HG03139 (cell line): ENCODE measurements around the gene CDH1.
A peak's percentile ranks its signal among the peaks of the same experiment; 100 is the strongest.
"Not testable (repeated sequence)": the region's sequence is repeated elsewhere in the genome, so short reads cannot be mapped to it uniquely, and the experiment has no call there.

Source experiments
- ATAC-seq: cut with Tn5 transposase; IDR thresholded peaks from one replicate; pipeline ENCODE4 v1.9.1; 2021; ENCODE audit not compliant: unreplicated experiment

Gene CDH1

DNA sequence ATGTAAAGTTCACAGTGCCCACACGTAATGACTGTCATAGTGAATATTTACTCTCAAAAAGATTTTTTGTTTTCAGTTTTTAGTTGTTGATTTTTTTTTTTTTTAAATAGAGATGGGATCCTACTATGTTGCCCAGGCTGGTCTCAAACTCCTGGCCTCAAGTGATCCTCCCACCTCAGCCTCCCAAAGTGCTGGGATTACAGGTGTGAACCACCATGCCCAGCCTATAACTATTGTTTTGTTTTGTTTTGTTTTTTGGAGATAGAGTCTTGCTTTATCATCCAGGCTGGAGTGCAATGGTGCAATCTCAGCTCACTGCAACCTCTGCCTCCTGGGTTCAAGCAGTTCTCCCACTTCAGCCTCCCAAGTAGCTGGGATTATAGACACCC lies 50.3 kb downstream of the CDH1 start:
- ATAC-seq = not testable (repeated sequence)

GRCh38 chr16:68790130-68790761 lies 53.2 kb downstream of the CDH1 start:
- no peak for ATAC-seq

DNA sequence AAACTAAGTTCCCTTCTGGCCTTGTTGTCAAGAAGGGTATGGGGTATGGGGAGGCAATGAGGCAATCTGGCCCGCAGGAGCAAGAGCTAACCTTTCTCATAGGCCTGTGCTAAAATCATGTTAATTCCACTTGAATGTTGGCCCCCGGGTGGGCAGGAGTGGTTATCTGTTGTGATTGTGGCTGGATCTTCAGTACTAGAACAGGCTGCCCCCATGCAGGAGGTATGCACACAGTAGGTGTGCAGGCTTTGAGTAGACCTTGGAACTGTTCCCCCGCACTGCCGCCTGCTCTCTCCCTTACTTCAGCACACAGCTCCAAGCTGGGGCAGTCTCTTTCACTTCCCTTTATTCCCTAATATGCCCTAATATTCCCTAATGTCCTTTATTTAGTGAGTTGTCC lies 53.9 kb downstream of the CDH1 start:
- no peak for ATAC-seq

GRCh38 chr16:68792465-68793324 lies 55.6 kb downstream of the CDH1 start:
- no peak for ATAC-seq

GRCh38 chr16:68793401-68793857 lies 56.3 kb downstream of the CDH1 start:
- ATAC-seq = no peak

DNA sequence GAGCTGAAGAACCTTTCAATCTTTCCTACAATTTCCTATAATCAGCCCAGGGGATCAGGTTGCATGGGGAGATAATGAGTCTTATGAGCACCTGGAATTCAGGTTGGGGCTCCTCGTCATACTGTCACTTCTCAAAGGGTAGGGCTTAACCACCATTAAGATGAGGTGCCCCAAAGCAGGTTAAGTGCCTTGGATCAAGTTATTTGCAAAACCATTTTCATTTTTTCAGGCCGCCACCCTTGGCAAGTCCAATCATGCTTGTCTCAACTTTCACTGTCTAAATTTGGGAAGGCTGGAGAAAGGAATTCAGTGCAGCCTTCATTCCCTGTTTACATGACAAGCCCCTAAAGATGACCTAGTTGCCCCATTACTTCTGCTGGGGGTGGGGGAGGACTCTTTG lies 61.3 kb downstream of the CDH1 start:
- ATAC-seq = no peak

DNA sequence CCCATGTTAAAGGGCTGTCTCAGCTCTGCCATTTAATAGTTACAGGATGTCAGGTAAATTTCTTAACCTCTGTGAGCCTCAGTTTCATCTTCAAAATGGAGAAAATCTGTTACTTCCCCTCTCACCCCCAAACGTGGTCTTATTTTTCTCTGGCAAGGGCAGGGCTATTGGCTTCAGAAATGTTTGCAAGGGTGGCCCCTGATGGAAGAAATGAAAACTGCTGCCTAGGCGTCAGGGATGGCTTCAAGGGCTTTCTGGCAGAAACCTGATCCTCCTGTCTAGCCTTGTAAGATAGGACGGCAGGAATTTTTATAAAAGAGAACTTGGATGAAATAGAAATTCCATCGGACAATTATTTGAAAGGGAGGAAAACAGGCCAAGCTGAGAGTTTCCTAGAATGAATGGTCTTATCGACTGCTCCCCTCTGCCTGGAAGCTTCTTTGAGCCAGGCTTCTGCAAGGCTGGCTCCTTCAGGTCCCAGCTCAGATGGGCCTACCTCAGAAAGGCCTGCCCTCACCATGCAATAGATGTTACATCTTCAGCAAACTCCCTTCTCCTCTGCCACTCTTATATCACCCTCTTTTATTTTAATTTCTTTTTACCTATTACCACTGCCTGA lies 63.3 kb downstream of the CDH1 start:
- no peak for ATAC-seq

- ATAC-seq = no peak
These were observed 65.1 kb downstream of the CDH1 start for GRCh38 chr16:68802190-68802589.

- no peak for ATAC-seq
These were observed 69.3 kb downstream of the CDH1 start for GRCh38 chr16:68806422-68806821.

- ATAC-seq = no peak
These were observed 69.9 kb downstream of the CDH1 start for GRCh38 chr16:68806981-68807380.

- no peak for ATAC-seq
These were observed 77.4 kb downstream of the CDH1 start for GRCh38 chr16:68814516-68814915.

- ATAC-seq = no peak
These were observed 86.5 kb downstream of the CDH1 start for GRCh38 chr16:68823401-68824135.

- ATAC-seq = no peak
These were observed 88.3 kb downstream of the CDH1 start for GRCh38 chr16:68825427-68825826.

DNA sequence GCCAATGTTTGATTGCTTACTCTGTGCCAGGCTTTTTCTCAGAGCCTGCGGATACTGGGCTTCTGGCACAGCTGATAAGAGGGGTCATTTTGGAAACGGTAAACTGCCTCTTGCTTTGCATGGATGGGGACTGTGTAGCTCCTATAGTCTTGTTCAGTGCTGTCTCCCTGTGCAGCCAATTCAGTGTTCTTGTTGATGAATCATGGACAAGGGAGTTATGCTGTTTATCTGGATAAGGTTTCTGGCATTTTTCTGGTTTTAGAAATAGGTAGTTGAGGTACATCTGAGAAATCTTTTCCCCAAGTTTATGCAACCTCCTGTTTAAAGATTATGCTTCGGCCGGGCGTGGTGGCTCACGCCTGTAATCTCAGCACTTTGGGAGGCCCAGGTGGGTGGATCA lies 89.6 kb downstream of the CDH1 start:
- ATAC-seq = no peak

GRCh38 chr16:68833251-68833650 lies 96.2 kb downstream of the CDH1 start:
- ATAC-seq = no peak

DNA sequence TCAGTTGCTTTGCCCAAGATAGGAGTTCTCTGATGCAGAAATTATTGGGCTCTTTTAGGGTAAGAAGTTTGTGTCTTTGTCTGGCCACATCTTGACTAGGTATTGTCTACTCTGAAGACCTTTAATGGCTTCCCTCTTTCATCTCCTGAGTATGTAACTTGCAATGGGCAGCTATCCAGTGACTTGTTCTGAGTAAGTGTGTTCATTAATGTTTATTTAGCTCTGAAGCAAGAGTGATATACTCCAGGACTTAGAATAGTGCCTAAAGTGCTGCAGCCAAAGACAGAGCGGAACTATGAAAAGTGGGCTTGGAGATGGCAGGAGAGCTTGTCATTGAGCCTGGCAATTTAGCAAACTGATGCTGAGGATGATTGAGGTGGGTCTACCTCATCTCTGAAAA lies 97.5 kb downstream of the CDH1 start:
- ATAC-seq = no peak

GRCh38 chr16:68835970-68836369 lies 98.9 kb downstream of the CDH1 start:
- ATAC-seq = no peak

- no peak for ATAC-seq
These were observed 102.7 kb downstream of the CDH1 start for GRCh38 chr16:68839831-68840230.

- ATAC-seq = not testable (repeated sequence)
These were observed 105.9 kb downstream of the CDH1 start for GRCh38 chr16:68842964-68843481.

DNA sequence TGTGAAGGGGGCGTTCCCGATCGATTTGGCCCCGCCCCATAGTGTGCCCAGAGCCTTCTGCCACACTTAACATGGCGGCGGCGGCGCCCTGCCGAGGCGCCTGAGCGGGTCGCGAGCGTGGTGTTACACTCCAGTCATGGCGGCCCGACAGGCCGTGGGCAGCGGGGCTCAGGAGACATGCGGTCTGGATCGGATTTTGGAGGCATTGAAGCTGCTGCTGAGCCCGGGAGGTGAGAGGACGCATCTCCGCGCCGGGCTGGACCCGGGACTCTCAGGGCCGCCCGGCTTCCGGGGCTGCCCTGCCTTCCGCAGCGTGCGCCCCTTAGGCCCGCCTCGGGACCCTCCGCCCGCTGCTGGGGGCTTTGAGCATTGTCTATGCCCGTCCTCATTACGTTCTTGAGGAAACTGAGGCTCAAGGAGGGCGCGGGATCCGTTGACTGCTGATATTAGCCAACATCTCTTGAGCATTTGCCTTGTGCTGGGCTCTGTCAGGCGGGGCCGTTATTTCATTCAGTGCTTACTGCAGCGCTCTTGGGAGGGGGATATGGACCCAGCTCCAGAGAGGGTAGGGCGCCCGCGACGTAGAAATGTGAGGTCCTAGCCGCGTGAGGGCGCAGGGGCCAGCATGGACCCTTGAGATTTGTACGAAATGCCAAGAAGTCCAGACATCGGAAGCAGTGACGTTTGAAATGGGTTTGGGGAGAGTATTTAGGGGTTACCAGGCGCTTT lies 106.6 kb downstream of the CDH1 start, which contains the start of gene TANGO6:
Gene TANGO6 (plus strand): TSS at position 50 of the 729 bp plus-strand sequence. CDS start 87 bp downstream, at position 137.
- peak; percentile 88 for ATAC-seq
